Hepatocyte (in vitro differentiated cells): ENCODE data around the gene RAP1GAP2. TPM values are rescaled to one million over a fixed set of nuclear protein-coding genes. Genes with fewer than 3 reads are reported as not detected.

Experiments
- DNase-seq: peaks from one replicate; pipeline ENCODE4 v3.0.0-alpha.2; 2016; ENCODE audit warnings: low spot score
- H2AFZ ChIP-seq: fragments of 200-600 bp; sonication (generic); 2 replicates; pipeline ENCODE4 v1.6.0; 2016; ENCODE audit warnings: antibody characterized with exemption, mild to moderate bottlenecking
- H3K27ac ChIP-seq: fragments of 200-600 bp; sonication (generic); 2 replicates; pipeline ENCODE4 v1.5.1; 2016; ENCODE audit warnings: mild to moderate bottlenecking
- H3K27me3 ChIP-seq: fragments of 200-600 bp; sonication (generic); 2 replicates; pipeline ENCODE4 v1.6.1; 2016
- H3K36me3 ChIP-seq: fragments of 200-600 bp; sonication (generic); replicated peaks from 2 replicates; pipeline ENCODE4 v1.5.1; 2016; ENCODE audit warnings: low read depth; ENCODE audit not compliant: insufficient read depth
- H3K4me1 ChIP-seq: fragments of 200-600 bp; sonication (generic); 2 replicates; pipeline ENCODE4 v1.5.1; 2016; ENCODE audit warnings: mild to moderate bottlenecking, moderate library complexity; ENCODE audit not compliant: insufficient read depth
- H3K4me2 ChIP-seq: fragments of 200-600 bp; sonication (generic); 2 replicates; pipeline ENCODE4 v1.6.0; 2016
- H3K4me3 ChIP-seq: fragments of 200-600 bp; sonication (generic); 2 replicates; pipeline ENCODE4 v1.5.1; 2016; ENCODE audit warnings: mild to moderate bottlenecking
- H3K79me2 ChIP-seq: fragments of 200-600 bp; sonication (generic); 2 replicates; pipeline ENCODE4 v1.6.0; 2017; ENCODE audit warnings: mild to moderate bottlenecking
- H3K9me2 ChIP-seq: fragments of 200-600 bp; sonication (generic); replicated peaks from 2 replicates; pipeline ENCODE4 v1.6.0; 2017; ENCODE audit warnings: mild to moderate bottlenecking; ENCODE audit not compliant: insufficient read depth
- H3K9me3 ChIP-seq: fragments of 200-600 bp; sonication (generic); 2 replicates; pipeline ENCODE4 v1.5.1; 2016; ENCODE audit warnings: low read depth, mild to moderate bottlenecking
- H4K20me1 ChIP-seq: fragments of 200-600 bp; sonication (generic); 2 replicates; pipeline ENCODE4 v1.6.0; 2016; ENCODE audit warnings: mild to moderate bottlenecking; ENCODE audit not compliant: insufficient read depth, poor library complexity, severe bottlenecking
- EZH2 ChIP-seq: fragments of 200-600 bp; sonication (generic); IDR thresholded peaks from 2 replicates; pipeline ENCODE4 v1.6.1; 2016; ENCODE audit warnings: antibody characterized with exemption, mild to moderate bottlenecking, borderline replicate concordance
- EZH2phosphoT487 ChIP-seq: fragments of 200-600 bp; sonication (generic); IDR thresholded peaks from one replicate; pipeline ENCODE4 v1.6.1; 2018; ENCODE audit warnings: antibody characterized with exemption, mild to moderate bottlenecking, low read depth, moderate library complexity; ENCODE audit not compliant: unreplicated experiment, severe bottlenecking
- WGBS: methylation state at CpG from one replicate; pipeline ENCODE4 v1.1.6; 2016; ENCODE audit warnings: low lambda C conversion rate; ENCODE audit errors: missing lambda C conversion rate; 5-methylcytosine and 5-hydroxymethylcytosine counted together
- polyA plus RNA-seq: library from polyadenylated mRNA; unstranded; fragments of >200 nt; fragmentation: Nextera tagmentation; extraction: Ambion mirVana; gene quantifications from 2 replicates; pipeline ENCODE4 v1.2.1, GENCODE V29; 2016
- total RNA-seq: library from RNA; depleted of rRNA; stranded (reverse); fragments of >200 nt; gene quantifications from 2 replicates; pipeline ENCODE4 v1.2.3, GENCODE V29; 2014
- TF ChIP-seq, protein P1 (sequence below): fragments of 200-600 bp; sonication (generic); IDR thresholded peaks from 2 replicates; pipeline ENCODE4 v1.5.1; 2016; ENCODE audit warnings: antibody characterized with exemption, mild to moderate bottlenecking; ENCODE audit not compliant: poor library complexity

RAP1GAP2 gene
- total and polyA plus RNA-seq, 2 experiments from 2014 or later = 3.0 to 10.0 TPM

DNA sequence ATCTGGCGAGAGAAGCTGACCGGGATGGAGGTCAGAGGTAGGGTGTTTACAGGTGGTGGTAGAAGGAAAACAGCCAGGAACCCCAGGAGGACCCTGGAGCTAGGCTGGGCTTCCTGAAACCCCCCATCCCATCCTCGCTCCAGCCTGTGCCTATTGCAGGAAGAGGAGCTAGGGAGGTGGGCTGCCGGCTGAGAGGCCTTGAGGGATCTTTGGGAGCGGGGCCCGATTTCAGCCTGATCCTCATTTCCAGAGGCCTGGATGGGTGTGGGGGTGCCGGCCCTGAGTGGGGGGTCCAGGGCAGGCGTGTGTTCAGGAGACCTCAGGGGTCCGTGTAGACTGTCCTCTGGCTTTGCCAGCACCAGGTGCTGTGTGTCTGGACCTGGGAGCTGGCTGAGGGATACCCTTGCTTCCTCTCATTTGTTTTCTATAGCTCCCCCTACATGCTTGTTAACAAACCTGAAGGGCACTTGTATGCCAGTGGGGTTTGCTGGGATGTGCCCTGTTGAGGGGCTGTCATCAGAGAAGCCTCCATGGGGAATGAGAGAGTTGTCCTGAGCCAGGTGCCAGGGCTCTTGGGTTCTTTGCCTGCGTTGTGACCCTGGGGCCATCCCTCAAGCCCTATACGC lies 18.9 kb upstream of the RAP1GAP2 start:
- Histone ChIP-seq H3K36me3 (no peaks in the 10 kb centered on the region), H3K79me2 (no peaks in the 10 kb centered on the region), H3K9me2 (no peaks in the 10 kb centered on the region), H3K27me3 (peaks cover 12% of the 10 kb centered on the region), H3K4me1 (no peaks in the 10 kb centered on the region), H3K4me2 (peak overlapping the region; percentile 91), H4K20me1 (no peaks in the 10 kb centered on the region), H3K9me3 (no peaks in the 10 kb centered on the region), H3K27ac (no peak overlapping the region), H3K4me3 (peak overlapping the region; percentile 45), H2AFZ (peak overlapping the region; percentile 33)
- TF ChIP-seq EZH2 = no peak
- TF ChIP-seq, protein P1, sequence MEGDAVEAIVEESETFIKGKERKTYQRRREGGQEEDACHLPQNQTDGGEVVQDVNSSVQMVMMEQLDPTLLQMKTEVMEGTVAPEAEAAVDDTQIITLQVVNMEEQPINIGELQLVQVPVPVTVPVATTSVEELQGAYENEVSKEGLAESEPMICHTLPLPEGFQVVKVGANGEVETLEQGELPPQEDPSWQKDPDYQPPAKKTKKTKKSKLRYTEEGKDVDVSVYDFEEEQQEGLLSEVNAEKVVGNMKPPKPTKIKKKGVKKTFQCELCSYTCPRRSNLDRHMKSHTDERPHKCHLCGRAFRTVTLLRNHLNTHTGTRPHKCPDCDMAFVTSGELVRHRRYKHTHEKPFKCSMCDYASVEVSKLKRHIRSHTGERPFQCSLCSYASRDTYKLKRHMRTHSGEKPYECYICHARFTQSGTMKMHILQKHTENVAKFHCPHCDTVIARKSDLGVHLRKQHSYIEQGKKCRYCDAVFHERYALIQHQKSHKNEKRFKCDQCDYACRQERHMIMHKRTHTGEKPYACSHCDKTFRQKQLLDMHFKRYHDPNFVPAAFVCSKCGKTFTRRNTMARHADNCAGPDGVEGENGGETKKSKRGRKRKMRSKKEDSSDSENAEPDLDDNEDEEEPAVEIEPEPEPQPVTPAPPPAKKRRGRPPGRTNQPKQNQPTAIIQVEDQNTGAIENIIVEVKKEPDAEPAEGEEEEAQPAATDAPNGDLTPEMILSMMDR = no peak
- no peak for TF ChIP-seq EZH2phosphoT487
- DNase-seq = no peak
- 34% methylated on average over 11 of the region's 11 CpGs for WGBS

DNA sequence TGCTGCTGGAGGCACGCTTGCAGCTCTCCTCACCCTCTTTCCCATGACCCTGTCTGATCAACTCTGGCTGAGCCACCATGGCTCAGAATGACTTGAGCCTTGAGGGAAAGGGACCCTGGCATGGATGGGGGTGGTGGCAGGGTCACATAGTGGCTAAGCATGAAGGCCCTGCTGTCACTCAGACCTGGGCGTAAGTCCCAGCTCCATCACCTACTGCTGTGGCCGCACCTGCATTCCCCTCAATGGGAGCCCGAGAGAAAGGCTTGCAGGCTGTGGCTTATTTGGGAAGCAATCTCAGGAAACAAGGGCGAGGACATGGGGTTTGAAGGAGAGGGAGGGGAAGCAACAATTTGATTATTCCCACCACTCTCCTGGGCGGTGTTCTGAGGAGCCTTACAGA lies 17.7 kb upstream of the RAP1GAP2 start:
- Histone ChIP-seq H3K4me1 (no peaks in the 10 kb centered on the region), H3K27me3 (peaks cover 12% of the 10 kb centered on the region), H3K9me2 (no peaks in the 10 kb centered on the region), H3K4me2 (no peak overlapping the region), H3K79me2 (no peaks in the 10 kb centered on the region), H3K36me3 (no peaks in the 10 kb centered on the region), H2AFZ (no peak overlapping the region), H3K9me3 (no peaks in the 10 kb centered on the region), H4K20me1 (no peaks in the 10 kb centered on the region), H3K4me3 (no peak overlapping the region), H3K27ac (no peak overlapping the region)
- 81% methylated on average over 6 of the region's 6 CpGs for WGBS
- TF ChIP-seq, protein P1 = no peak
- no peak for TF ChIP-seq EZH2
- no peak for TF ChIP-seq EZH2phosphoT487
- no peak for DNase-seq

DNA sequence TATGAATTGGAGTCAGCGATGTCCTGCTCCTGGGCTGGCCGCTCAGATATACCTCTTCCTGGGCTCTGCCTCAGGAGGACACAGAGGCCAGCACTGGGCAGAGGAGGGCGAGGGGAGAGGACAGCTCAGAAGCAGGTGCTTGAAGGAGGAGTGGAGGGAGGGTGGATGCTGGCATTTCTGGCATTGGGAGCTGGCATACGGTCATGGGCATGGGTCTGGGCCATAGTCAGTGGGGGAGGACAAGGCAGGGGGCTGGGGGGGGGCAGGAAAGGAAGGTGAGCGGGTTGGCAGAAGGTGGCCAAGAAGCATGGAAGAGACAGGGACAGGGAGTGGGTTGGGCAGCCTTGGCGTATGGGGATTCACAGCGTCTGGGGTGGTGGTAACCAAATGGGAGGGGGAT lies 16.7 kb upstream of the RAP1GAP2 start:
- Histone ChIP-seq H3K9me3 (no peaks in the 10 kb centered on the region), H3K36me3 (no peaks in the 10 kb centered on the region), H2AFZ (no peak overlapping the region), H4K20me1 (no peaks in the 10 kb centered on the region), H3K9me2 (no peaks in the 10 kb centered on the region), H3K27me3 (peaks cover 12% of the 10 kb centered on the region), H3K4me1 (no peaks in the 10 kb centered on the region), H3K4me2 (no peak overlapping the region), H3K79me2 (no peaks in the 10 kb centered on the region), H3K4me3 (no peak overlapping the region), H3K27ac (no peak overlapping the region)
- TF ChIP-seq, protein P1 = no peak
- no peak for TF ChIP-seq EZH2
- no peak for TF ChIP-seq EZH2phosphoT487
- WGBS = 88% methylated on average over 6 of the region's 7 CpGs
- DNase-seq = no peak

DNA sequence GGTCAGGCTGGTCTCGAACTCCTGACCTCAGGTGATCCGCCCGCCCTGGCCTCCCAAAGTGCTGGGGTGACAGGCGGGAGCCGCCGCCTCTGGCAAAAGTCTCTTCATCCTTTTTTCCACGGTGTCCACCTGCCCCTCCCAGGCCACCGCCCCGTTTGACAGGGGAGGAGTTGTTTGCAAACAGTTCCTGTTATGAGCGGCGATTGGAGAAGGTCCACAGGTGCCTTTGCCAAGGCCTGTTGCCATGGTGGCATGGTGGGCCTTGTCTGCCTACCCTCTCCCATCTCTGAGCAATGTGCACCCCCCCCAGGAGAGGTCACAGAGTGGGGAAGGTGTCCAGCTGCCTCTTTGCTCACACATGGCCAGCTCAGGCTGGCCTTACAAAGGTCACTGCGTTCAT lies 16.0 kb upstream of the RAP1GAP2 start:
- no peaks in the 10 kb centered on the region for H3K4me1 ChIP-seq
- DNase-seq = no peak
- H4K20me1 ChIP-seq = no peaks in the 10 kb centered on the region
- no peaks in the 10 kb centered on the region for H3K9me3 ChIP-seq
- H3K9me2 ChIP-seq = no peaks in the 10 kb centered on the region
- no peaks in the 10 kb centered on the region for H3K36me3 ChIP-seq
- no peak overlapping the region for H3K4me3 ChIP-seq
- no peak overlapping the region for H2AFZ ChIP-seq
- H3K79me2 ChIP-seq = no peaks in the 10 kb centered on the region
- TF ChIP-seq, protein P1 = no peak
- TF ChIP-seq EZH2 (no peak), EZH2phosphoT487 (no peak)
- peaks cover 12% of the 10 kb centered on the region for H3K27me3 ChIP-seq
- H3K4me2 ChIP-seq = no peak overlapping the region
- H3K27ac ChIP-seq = no peak overlapping the region
- 87% methylated on average over 12 of the region's 12 CpGs for WGBS
